HFFc6 (cell line): Measurements from ENCODE around the gene COG1. TPM values are rescaled to one million over a fixed set of nuclear protein-coding genes. Genes with fewer than 3 reads are reported as not detected.

Source experiments
- DNase-seq: peaks from one replicate; pipeline ENCODE4 v3.0.0-alpha.2; 2018
- H3K27ac Mint-ChIP-seq: 2 replicates; pipeline ENCODE4 v1.8.0; 2020; ENCODE audit warnings: mild to moderate bottlenecking, mixed read lengths
- H3K27me3 Mint-ChIP-seq: 2 replicates; pipeline ENCODE4 v1.8.0; 2021; ENCODE audit warnings: mild to moderate bottlenecking, moderate library complexity, mixed read lengths; ENCODE audit not compliant: insufficient read depth
- H3K36me3 Mint-ChIP-seq: 2 replicates; pipeline ENCODE4 v1.8.0; 2021; ENCODE audit warnings: low read depth, mixed read lengths
- H3K4me1 Mint-ChIP-seq: 2 replicates; pipeline ENCODE4 v1.8.0; 2020; ENCODE audit warnings: low read depth, mixed read lengths
- H3K4me3 Mint-ChIP-seq: 2 replicates; pipeline ENCODE4 v1.8.0; 2020; ENCODE audit warnings: mild to moderate bottlenecking, moderate library complexity, mixed read lengths
- H3K9me3 Mint-ChIP-seq: 2 replicates; pipeline ENCODE4 v1.8.0; 2020; ENCODE audit warnings: mild to moderate bottlenecking, mixed read lengths
- total RNA-seq, 6 experiments: library from RNA; stranded (reverse); fragmentation: NEBNext Ultra II Directional; extraction: Animal tissue kit (Norgen Biotek cat#: 25700); gene quantifications; 2 replicates in 1 of 6; 3 replicates in 5 of 6; pipeline ENCODE4 v1.2.3, GENCODE V29; 2021
- TF ChIP-seq, protein P1 (sequence below): fragments of 200-600 bp; sonication (generic); IDR thresholded peaks from 2 replicates; pipeline ENCODE4 v1.5.0; 2021; ENCODE audit warnings: antibody characterized with exemption, mild to moderate bottlenecking

Gene COG1
- total RNA-seq, 6 experiments from 2014 or later: 47.3 to 59.0 (median 55.8) TPM

DNA sequence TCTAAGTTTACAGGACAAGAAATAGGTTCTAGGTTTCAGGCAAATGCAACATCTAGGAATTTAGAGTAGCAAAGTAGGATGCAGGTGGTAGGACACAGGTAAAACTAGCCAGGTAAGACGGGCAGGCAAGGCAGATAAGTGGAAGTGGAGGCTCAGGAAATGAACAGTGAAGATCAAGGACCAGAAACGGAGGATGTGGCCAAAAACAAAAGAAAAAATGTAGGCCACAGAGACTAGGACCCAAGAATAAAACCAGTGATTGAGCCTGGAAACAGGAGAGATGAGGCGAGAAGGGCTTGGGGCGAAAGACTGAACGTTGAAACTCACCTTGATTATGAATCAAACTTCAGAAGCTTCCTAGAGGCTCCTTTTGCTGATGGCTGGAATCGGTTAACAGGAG lies 44.9 kb downstream of the COG1 start:
- Mint-ChIP-seq H3K4me1 (peaks cover 28% of the 10 kb centered on the region), H3K9me3 (no peaks in the 10 kb centered on the region), H3K36me3 (peaks cover 13% of the 10 kb centered on the region; the same call in 1 of the 2 replicates), H3K4me3 (no peak overlapping the region), H3K27me3 (no peaks in the 10 kb centered on the region), H3K27ac (no peak overlapping the region; the same call in 1 of the 2 replicates)
- DNase-seq: no peak
- TF ChIP-seq, protein P1, sequence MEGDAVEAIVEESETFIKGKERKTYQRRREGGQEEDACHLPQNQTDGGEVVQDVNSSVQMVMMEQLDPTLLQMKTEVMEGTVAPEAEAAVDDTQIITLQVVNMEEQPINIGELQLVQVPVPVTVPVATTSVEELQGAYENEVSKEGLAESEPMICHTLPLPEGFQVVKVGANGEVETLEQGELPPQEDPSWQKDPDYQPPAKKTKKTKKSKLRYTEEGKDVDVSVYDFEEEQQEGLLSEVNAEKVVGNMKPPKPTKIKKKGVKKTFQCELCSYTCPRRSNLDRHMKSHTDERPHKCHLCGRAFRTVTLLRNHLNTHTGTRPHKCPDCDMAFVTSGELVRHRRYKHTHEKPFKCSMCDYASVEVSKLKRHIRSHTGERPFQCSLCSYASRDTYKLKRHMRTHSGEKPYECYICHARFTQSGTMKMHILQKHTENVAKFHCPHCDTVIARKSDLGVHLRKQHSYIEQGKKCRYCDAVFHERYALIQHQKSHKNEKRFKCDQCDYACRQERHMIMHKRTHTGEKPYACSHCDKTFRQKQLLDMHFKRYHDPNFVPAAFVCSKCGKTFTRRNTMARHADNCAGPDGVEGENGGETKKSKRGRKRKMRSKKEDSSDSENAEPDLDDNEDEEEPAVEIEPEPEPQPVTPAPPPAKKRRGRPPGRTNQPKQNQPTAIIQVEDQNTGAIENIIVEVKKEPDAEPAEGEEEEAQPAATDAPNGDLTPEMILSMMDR: no peak

DNA sequence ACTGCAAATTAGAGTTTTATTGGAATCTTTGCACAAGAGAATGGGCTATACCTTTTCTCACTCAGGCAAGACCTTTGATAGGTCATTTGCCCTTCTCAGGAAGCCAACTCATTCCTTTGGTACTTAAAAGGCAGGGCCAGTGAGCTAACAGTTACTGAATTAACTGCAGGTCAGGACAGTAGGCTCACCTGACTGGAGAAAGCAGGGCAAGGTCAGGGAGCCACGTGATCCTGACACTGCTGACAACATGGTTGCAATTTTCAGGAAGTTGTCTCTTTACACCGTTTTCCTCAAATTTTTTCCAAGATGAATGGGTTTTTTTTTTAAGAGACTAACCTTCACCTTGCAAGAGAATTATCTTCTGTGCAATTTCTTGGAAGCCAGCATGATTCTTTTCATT lies 47.7 kb downstream of the COG1 start:
- Mint-ChIP-seq H3K36me3 (peaks cover 7% of the 10 kb centered on the region), H3K4me3 (no peak overlapping the region), H3K9me3 (no peaks in the 10 kb centered on the region), H3K27me3 (no peaks in the 10 kb centered on the region), H3K4me1 (peaks cover 17% of the 10 kb centered on the region), H3K27ac (no peak overlapping the region)
- TF ChIP-seq, protein P1: no peak
- DNase-seq: no peak

DNA sequence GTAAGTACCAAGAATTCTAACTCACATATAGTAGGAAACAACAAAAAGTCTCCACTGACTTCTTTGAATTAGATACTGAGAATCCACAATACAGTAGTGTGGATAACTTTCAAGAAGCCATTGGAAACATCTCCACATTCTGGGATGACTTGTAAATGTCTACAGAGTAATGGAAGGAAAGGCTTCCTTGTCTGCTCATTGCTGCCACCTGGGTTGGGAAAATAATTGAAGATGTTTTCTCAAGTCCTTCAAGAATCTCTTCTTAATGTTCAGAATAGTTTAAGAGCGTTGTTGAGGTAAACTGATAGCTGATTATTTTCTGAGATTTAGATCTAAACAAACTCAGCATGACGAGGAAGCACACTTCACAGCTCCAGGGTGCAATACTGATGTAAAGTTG lies 54.9 kb downstream of the COG1 start:
- no peaks in the 10 kb centered on the region for H3K9me3 Mint-ChIP-seq
- peaks cover 5% of the 10 kb centered on the region for H3K27me3 Mint-ChIP-seq
- DNase-seq: no peak
- no peak overlapping the region for H3K27ac Mint-ChIP-seq
- H3K36me3 Mint-ChIP-seq: peaks cover 5% of the 10 kb centered on the region; the same call in 1 of the 2 replicates
- no peak overlapping the region for H3K4me3 Mint-ChIP-seq
- H3K4me1 Mint-ChIP-seq: no peaks in the 10 kb centered on the region
- TF ChIP-seq, protein P1: peak; percentile 39; the same call in 1 of the 2 replicates

DNA sequence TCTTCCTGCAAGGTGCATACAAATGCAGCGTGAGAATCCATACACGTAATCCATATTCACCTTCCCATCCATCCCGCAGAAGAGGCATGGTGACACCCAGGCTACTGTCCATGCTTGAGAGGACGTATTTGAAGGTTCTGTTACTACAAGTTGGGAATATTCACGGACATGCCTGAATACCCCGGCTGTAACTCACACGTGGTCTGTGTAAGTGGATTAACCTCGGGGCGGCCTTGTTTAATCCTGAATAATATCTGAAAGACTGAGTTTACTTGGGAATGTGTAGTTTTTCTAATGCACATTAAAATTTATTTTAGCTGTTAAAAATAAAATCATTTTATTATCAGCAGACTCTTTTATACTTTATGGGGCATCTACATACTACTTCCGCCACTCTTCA lies 55.7 kb downstream of the COG1 start:
- DNase-seq: no peak
- H3K9me3 Mint-ChIP-seq: no peaks in the 10 kb centered on the region
- peaks cover 5% of the 10 kb centered on the region; the same call in 1 of the 2 replicates for H3K36me3 Mint-ChIP-seq
- H3K27ac Mint-ChIP-seq: no peak overlapping the region
- no peaks in the 10 kb centered on the region for H3K4me1 Mint-ChIP-seq
- TF ChIP-seq, protein P1: no peak
- no peak overlapping the region for H3K4me3 Mint-ChIP-seq
- H3K27me3 Mint-ChIP-seq: peaks cover 5% of the 10 kb centered on the region

DNA sequence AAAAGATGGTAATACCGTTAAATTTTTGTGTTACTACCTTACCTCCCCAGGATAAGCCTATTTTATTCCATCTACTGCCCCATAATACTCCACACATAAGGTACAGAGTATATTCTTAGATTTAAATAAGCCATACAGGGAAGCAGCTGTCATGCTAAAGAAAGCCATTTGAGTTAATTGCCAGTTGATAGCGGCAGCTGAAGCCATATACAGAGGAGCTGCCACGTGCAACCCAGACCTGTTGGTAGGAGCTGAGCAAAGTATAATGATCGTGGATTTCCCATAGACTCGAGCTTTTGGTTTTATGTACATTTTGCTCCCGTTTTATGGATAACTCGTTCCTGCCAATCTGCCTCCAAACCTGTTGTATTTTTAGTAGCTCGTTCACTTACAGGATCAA lies 56.8 kb downstream of the COG1 start:
- Mint-ChIP-seq H3K27ac (no peak overlapping the region), H3K9me3 (no peaks in the 10 kb centered on the region), H3K36me3 (peaks cover 5% of the 10 kb centered on the region; the same call in 1 of the 2 replicates), H3K27me3 (peaks cover 5% of the 10 kb centered on the region), H3K4me3 (no peak overlapping the region), H3K4me1 (no peaks in the 10 kb centered on the region)
- TF ChIP-seq, protein P1: no peak
- DNase-seq: no peak
